Nephron (organoid): ENCODE results near the gene PDCL3.

ENCODE experiments used
- H3K27ac Mint-ChIP-seq, 3 experiments: 2 replicates each; pipeline ENCODE4 v1.8.0; 2020; ENCODE audit warnings: mixed read lengths in 3 of 3, mild to moderate bottlenecking in 2 of 3, moderate library complexity in 1 of 3
- H3K27me3 Mint-ChIP-seq: 2 replicates; pipeline ENCODE4 v1.8.0; 2021; ENCODE audit warnings: low read depth, mild to moderate bottlenecking, moderate library complexity, mixed read lengths
- H3K36me3 Mint-ChIP-seq: 2 replicates; pipeline ENCODE4 v1.8.0; 2020; ENCODE audit warnings: low read depth, mixed read lengths
- H3K4me1 Mint-ChIP-seq: 2 replicates; pipeline ENCODE4 v1.8.0; 2020; ENCODE audit warnings: mixed read lengths
- H3K4me3 Mint-ChIP-seq, 3 experiments: 2 replicates each; pipeline ENCODE4 v1.8.0; 2020; ENCODE audit warnings: mild to moderate bottlenecking in 3 of 3, mixed read lengths in 3 of 3, moderate library complexity in 2 of 3
- H3K9me3 Mint-ChIP-seq: 2 replicates; pipeline ENCODE4 v1.8.0; 2020; ENCODE audit warnings: mixed read lengths
- CTCF ChIP-seq, 3 experiments: fragments of 200-600 bp; sonication (generic); IDR thresholded peaks; one replicate each; pipeline ENCODE4 v1.5.0; 2021; ENCODE audit warnings: antibody characterized with exemption in 3 of 3; ENCODE audit not compliant: unreplicated experiment in 3 of 3

The PDCL3 gene

GRCh38 chr2:100524331-100524730 lies 38.5 kb upstream of the PDCL3 start:
- no peaks in the 10 kb centered on the region for H3K9me3 Mint-ChIP-seq
- H3K27me3 Mint-ChIP-seq = peaks cover 17% of the 10 kb centered on the region
- no peaks in the 10 kb centered on the region for H3K36me3 Mint-ChIP-seq
- TF ChIP-seq CTCF (IDR thresholded peaks at IDR 0.05; ENCODE audit: unreplicated experiment in 3 of 3) = no peak
- no peak overlapping the region for H3K27ac Mint-ChIP-seq
- no peak overlapping the region for H3K4me3 Mint-ChIP-seq
- no peaks in the 10 kb centered on the region for H3K4me1 Mint-ChIP-seq

GRCh38 chr2:100526868-100527267 lies 35.9 kb upstream of the PDCL3 start:
- Mint-ChIP-seq H3K27me3 (peaks cover 7% of the 10 kb centered on the region), H3K36me3 (no peaks in the 10 kb centered on the region), H3K27ac (no peak overlapping the region), H3K9me3 (no peaks in the 10 kb centered on the region), H3K4me1 (no peaks in the 10 kb centered on the region), H3K4me3 (no peak overlapping the region)
- no peak for TF ChIP-seq CTCF (IDR thresholded peaks at IDR 0.05; ENCODE audit: unreplicated experiment in 3 of 3)

GRCh38 chr2:100527440-100528015 lies 35.3 kb upstream of the PDCL3 start:
- Mint-ChIP-seq H3K4me1 (no peaks in the 10 kb centered on the region), H3K36me3 (no peaks in the 10 kb centered on the region), H3K27ac (no peak overlapping the region), H3K27me3 (peaks cover 7% of the 10 kb centered on the region), H3K9me3 (no peaks in the 10 kb centered on the region), H3K4me3 (no peak overlapping the region)
- no peak for TF ChIP-seq CTCF (IDR thresholded peaks at IDR 0.05; ENCODE audit: unreplicated experiment in 3 of 3)

GRCh38 chr2:100529176-100529575 lies 33.6 kb upstream of the PDCL3 start:
- H3K27ac Mint-ChIP-seq = no peak overlapping the region
- no peaks in the 10 kb centered on the region for H3K9me3 Mint-ChIP-seq
- no peak for TF ChIP-seq CTCF (IDR thresholded peaks at IDR 0.05; ENCODE audit: unreplicated experiment in 3 of 3)
- H3K27me3 Mint-ChIP-seq = peaks cover 7% of the 10 kb centered on the region
- no peak overlapping the region for H3K4me3 Mint-ChIP-seq
- no peaks in the 10 kb centered on the region for H3K4me1 Mint-ChIP-seq
- no peaks in the 10 kb centered on the region for H3K36me3 Mint-ChIP-seq

- H3K27ac Mint-ChIP-seq = no peak overlapping the region
- H3K27me3 Mint-ChIP-seq = peaks cover 7% of the 10 kb centered on the region
- H3K4me3 Mint-ChIP-seq = no peak overlapping the region
- H3K9me3 Mint-ChIP-seq = no peaks in the 10 kb centered on the region
- no peak for TF ChIP-seq CTCF (IDR thresholded peaks at IDR 0.05; ENCODE audit: unreplicated experiment in 3 of 3)
- no peaks in the 10 kb centered on the region for H3K36me3 Mint-ChIP-seq
- no peaks in the 10 kb centered on the region for H3K4me1 Mint-ChIP-seq
These were observed 32.9 kb upstream of the PDCL3 start for GRCh38 chr2:100529900-100530299.

- Mint-ChIP-seq H3K27ac (no peak overlapping the region), H3K27me3 (no peaks in the 10 kb centered on the region), H3K36me3 (no peaks in the 10 kb centered on the region), H3K4me3 (no peak overlapping the region), H3K9me3 (no peaks in the 10 kb centered on the region), H3K4me1 (no peaks in the 10 kb centered on the region)
- TF ChIP-seq CTCF (IDR thresholded peaks at IDR 0.05; ENCODE audit: unreplicated experiment in 3 of 3) = no peak
These were observed 26.9 kb upstream of the PDCL3 start for GRCh38 chr2:100535855-100536254.
